PFSK-1 (cell line): ENCODE measurements around the gene RFT1.

Experiments used
- FOXP2 ChIP-seq: optimal IDR thresholded peaks from 2 replicates; pipeline ENCODE3; 2011; ENCODE audit warnings: borderline replicate concordance, control low read depth, inconsistent platforms; ENCODE audit not compliant: insufficient read depth; ENCODE audit errors: extremely low read length, extremely low read depth
- POLR2AphosphoS5 ChIP-seq: IDR thresholded peaks from 2 replicates; pipeline ENCODE4 v1.6.1; 2012; ENCODE audit warnings: low read depth, mild to moderate bottlenecking, control low read depth, low read length, moderate library complexity
- SIN3A ChIP-seq: IDR thresholded peaks from 2 replicates; pipeline ENCODE4 v1.6.1; 2012; ENCODE audit warnings: mild to moderate bottlenecking, low read length, moderate library complexity, borderline replicate concordance; ENCODE audit not compliant: insufficient read depth
- TAF1 ChIP-seq: IDR thresholded peaks from 2 replicates; pipeline ENCODE4 v1.6.1; 2012; ENCODE audit warnings: low read length, control low read depth, borderline replicate concordance; ENCODE audit not compliant: insufficient read depth
- TF ChIP-seq, protein P1 (sequence below), 2 experiments: IDR thresholded peaks; 2 replicates each; pipeline versions ENCODE4 v1.6.1 to v1.8.0; 2011 to 2012; ENCODE audit warnings: low read depth in 2 of 2, low read length in 2 of 2, control low read depth in 1 of 2, inconsistent platforms in 1 of 2, mild to moderate bottlenecking in 1 of 2, moderate library complexity in 1 of 2; ENCODE audit not compliant: insufficient read depth in 1 of 2

The RFT1 gene

DNA sequence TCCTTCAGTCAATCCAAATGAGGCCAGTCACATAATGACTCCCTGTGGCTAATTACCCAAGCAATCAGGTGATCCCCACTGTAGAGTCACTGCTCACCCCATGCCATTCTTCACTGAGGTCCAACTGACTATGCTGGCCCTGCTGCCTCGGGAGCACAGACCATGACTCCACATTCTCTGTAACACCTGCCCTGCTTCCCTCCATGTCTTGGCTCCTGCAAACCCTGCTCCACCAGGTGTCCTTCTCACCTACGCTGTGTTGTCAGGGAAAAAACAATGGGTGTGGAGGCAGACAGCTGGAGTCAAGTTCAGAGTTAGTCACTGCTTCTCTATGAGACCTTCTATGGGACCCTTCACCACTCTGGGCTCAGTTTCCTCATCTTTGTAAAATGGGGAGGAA lies 78.3 kb downstream of the RFT1 start:
- TF ChIP-seq FOXP2 (no peak), TAF1 (no peak), POLR2AphosphoS5 (no peak), SIN3A (no peak)
- TF ChIP-seq, protein P1, sequence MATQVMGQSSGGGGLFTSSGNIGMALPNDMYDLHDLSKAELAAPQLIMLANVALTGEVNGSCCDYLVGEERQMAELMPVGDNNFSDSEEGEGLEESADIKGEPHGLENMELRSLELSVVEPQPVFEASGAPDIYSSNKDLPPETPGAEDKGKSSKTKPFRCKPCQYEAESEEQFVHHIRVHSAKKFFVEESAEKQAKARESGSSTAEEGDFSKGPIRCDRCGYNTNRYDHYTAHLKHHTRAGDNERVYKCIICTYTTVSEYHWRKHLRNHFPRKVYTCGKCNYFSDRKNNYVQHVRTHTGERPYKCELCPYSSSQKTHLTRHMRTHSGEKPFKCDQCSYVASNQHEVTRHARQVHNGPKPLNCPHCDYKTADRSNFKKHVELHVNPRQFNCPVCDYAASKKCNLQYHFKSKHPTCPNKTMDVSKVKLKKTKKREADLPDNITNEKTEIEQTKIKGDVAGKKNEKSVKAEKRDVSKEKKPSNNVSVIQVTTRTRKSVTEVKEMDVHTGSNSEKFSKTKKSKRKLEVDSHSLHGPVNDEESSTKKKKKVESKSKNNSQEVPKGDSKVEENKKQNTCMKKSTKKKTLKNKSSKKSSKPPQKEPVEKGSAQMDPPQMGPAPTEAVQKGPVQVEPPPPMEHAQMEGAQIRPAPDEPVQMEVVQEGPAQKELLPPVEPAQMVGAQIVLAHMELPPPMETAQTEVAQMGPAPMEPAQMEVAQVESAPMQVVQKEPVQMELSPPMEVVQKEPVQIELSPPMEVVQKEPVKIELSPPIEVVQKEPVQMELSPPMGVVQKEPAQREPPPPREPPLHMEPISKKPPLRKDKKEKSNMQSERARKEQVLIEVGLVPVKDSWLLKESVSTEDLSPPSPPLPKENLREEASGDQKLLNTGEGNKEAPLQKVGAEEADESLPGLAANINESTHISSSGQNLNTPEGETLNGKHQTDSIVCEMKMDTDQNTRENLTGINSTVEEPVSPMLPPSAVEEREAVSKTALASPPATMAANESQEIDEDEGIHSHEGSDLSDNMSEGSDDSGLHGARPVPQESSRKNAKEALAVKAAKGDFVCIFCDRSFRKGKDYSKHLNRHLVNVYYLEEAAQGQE (IDR thresholded peaks at IDR 0.05; ENCODE audit: insufficient read depth in 1 of 2, low read depth in 2 of 2, low read length in 2 of 2) = no peak

DNA sequence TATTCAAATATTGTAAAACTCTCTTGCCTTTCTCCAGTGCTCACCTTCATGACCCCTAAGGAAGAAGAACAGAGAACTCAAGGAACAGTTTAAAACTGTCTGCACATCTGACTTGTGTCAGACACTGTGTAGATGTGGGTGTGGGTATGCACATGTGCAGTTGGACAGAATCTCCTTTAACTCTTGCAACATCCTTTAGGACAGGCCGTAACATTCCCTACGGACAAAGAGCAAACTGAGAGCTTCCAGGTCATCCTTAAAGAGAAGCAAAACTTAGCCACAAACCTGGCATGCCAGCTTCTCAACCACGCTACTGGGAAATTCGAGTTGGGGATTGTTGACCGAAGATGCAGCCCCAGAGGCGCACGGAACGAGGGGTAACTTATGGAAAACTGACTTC lies 80.2 kb downstream of the RFT1 start:
- TF ChIP-seq TAF1 = no peak
- TF ChIP-seq SIN3A = no peak

DNA sequence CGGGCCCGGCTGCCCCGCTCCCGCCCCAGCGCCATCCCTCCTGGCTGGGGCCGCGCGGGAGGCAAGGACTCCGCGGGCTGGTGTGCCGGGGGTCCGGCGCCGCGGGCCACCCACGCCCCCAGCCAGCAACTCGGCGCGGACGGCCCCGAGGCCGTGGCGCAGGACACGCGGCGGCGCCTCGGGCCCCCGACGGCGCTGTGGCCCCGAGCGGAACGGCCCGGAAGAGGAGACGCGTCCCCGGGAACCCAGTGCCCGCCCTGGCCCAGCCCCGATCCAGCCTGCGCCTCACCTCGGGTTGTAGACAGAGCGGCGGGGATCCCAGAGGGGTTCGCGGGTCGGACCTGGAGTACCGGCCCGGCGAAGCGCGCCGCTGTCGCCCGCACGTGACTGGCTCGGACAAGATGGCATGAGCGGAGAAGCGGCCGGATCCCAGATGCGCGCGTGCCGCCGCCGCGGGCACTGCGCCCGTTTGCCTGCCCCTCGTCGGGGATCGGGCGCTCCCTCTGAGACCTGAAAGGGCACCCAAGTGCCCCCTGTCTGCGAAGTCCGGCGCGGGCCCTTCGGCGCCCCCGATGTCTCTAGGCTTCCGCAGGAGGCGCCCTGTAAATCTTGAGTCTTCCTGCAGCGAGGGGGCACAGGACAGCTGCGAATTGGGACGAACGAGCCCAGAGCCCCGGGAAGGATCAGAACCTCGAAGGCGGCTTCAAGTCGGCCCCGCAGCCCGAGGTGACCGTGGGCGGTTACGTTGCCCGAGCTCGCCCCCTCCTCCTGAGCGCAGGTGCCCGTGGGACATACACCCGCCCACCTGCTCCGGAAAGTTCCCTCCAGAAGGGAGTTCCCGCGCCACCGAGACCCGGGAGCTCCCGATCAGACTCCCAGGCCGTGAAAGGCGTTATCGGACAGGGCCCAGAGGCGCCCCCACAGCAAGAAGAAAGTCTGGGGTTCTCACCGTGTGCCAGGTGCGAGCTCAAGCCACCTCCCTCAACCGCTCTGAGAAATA lies 83.8 kb downstream of the RFT1 start:
- TF ChIP-seq TAF1 (no peak), FOXP2 (no peak), SIN3A (no peak), POLR2AphosphoS5 (no peak)
- TF ChIP-seq, protein P1 (IDR thresholded peaks at IDR 0.05; ENCODE audit: insufficient read depth in 1 of 2, low read depth in 2 of 2, low read length in 2 of 2) = no peak

DNA sequence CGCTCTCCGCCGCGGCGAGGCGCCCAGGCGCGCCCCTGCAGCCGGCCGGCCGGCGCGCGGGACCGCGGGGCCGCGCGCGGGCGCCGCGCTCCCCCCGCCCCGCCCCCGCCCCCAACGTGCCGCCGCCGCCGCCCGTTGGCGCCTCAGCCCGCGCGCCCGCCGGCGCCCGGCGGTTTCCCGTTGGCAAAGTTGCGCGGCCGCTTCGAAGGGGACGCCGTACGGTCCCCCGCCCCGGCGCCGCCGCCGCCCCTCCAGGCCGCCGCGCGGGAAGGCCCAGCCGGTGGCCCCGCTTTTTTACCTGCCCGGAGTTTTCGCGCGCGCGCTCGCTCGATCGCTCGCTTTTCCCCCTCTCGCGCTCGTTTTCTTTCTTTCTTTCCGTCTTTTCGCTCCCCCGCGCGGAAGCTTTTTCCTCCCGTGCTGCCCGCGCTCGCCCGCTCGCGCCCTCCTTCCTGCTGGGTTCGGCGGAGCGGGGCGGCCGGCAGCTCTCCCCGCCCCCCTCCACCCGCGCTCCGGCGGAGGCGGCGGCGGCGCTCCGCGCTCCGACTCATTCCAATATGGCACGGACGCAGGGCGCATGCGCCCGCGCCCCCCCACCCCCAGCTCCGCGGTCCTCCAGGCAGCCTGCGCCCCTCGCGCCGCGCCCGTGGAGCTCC lies 84.6 kb downstream of the RFT1 start, which contains the start of gene SFMBT1:
Gene SFMBT1, minus strand, starts transcription at position 556 of the 653 bp plus-strand sequence. CDS start 76,945 bp downstream, outside the sequence.
- TF ChIP-seq SIN3A (no peak), TAF1 (no peak), FOXP2 (no peak), POLR2AphosphoS5 (no peak)
- TF ChIP-seq, protein P1 (IDR thresholded peaks at IDR 0.05; ENCODE audit: insufficient read depth in 1 of 2, low read depth in 2 of 2, low read length in 2 of 2) = no peak

DNA sequence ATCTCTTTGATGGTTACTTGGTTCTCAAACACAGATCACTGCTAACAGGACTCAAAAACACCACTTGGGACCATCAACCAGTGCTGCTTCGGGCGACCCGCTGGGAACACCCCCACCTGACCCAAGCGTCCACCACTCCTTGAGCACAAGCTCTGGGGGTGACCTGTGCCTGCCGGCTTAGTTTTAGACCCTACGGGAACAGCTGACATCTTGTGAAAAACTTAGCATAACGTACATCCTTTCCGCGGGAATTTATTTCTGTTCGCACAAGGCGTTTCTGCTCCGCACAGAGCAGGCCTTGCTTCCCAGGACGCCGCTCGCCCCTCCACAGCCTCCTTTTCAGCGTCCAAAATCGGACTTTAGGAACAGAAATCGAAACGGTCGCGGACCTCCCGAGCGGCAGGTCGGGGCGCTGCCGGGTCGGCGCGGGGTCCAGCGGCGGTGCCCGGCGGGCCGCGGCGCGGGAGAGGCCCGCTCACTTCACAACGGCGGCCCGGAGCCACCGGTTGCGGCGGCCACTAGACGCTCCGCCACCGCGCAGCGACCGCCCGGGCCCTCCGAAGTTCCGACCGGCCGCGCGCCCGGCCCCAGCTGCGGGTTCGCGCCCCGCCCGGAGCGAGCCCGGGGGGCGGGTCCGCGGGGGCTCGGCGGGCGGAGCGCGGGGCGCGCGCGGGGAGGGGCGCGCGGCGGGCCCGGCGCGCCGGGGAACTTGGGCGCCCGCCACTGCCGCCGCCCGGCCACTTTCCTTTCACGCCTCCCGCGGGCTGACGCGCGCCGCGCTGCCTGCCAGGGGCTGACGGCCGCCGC lies 85.3 kb downstream of the RFT1 start:
- no peak for TF ChIP-seq FOXP2
- TF ChIP-seq POLR2AphosphoS5 = no peak
- no peak for TF ChIP-seq SIN3A
- TF ChIP-seq TAF1 = no peak
- TF ChIP-seq, protein P1 (IDR thresholded peaks at IDR 0.05; ENCODE audit: insufficient read depth in 1 of 2, low read depth in 2 of 2, low read length in 2 of 2) = no peak
